Anterior cingulate cortex (tissue), 58 donors: Measurements from ENCODE around the gene TCEA3.

Source experiments
- DNase-seq, 58 donors: peaks; one replicate each; lab custom pipeline; 2025; lab: John Stamatoyannopoulos, UW

Gene TCEA3

GRCh38 chr1:23370709-23371584 is 53.6 kb downstream of the TCEA3 start:
- DNase-seq: peak in 1 of 58 donors; percentile 1

DNA sequence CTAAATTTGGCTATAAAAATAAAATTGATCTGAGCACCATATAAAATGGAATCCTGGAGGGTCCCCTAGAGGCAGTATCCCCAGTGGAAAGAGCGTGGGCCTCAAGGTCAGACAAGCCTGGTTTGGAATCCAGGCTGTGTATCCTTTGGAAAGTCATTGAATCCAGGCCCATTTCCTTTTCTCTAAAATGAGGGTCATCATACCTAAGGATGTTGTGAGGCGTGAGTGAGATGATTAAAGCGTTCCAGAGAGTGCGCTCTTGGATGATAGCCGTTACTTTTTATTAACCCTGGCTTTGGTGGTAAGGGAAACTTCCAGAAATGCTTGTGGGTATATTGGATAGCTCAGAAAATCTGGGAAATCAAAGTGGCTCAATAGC is 54.2 kb downstream of the TCEA3 start:
- DNase-seq: no peak

DNA sequence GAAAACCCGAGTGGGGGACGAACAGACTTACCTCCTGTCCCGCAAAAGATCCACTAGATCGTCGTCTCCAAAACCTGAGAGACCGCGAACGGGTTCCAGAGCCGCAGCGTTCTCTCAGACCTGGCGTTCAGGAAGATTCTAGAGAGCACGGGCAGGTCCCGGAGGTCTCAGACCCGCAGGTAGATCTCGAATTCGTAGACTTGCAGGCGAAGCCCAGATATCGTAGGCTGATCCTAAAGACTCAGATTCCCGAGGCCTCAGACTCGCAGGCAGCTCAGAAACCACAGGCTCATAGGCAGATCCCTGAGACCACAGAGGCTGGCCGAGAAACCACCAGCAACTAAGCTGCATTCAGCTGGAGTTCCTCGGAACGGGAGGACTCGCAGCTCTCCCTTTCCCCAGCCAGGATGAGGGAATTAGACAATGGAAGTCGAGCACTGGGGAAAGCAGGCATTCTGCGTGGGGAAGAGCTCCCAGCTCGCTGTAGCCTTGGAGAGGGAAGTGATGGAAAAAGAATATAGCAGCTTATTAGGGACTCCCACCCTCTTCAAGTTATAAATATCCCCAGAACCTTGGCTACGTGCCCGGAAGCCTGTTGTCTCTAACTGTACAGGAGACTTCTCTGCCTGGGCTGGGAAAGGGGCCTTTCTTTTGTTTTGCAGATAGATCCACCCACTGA is 55.1 kb downstream of the TCEA3 start, which contains the start of gene ZNF436:
ZNF436 (minus strand) TSS at position 502 of the 679 bp plus-strand sequence. CDS start 1,831 bp downstream, outside the sequence.
- DNase-seq: peak in 52 of 58 donors; percentile 33 to 83 (median 62)

DNA sequence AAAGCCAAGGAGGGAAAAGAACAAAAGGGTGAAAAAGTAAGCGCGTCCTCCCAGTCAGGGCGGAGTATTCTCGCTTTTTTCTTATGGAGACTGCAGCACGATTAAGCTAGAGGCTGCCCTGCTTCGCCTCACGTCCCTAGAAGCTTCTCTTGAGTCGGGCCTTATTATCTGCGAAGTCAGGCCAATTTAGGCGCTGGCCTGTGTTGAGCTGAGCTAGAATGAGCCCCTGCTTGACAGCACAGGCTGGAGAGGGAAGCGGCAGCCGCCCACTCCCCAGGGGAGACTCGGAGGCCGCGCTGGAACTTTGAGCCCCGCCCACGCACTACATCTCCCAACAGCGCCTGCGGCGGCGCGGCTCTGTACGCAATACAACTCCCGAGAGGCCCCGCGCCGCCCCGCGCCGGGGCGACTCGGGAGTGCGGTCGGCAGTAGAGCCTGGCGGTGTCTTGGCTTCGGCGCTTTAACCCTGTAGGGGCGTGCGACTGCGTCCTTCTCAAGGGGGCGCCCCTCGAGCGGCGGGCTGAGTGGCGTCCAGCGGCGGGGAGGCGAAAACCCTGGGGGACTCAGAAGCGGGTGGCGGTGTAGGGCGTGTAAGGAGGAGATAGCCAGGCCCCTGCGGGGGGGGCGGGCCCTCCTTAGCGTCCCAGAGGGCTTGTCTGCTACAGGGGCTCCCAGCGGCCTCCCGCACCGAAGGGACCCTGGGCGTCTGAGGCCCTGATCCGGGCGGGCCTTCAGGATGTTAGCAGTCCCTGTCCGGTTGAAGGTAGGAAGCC is 55.8 kb downstream of the TCEA3 start:
- DNase-seq: peak; percentile 40 to 93 (median 84)

GRCh38 chr1:23367791-23368561 is 56.6 kb downstream of the TCEA3 start:
- DNase-seq: peak; percentile 91 to 99 (median 98)

DNA sequence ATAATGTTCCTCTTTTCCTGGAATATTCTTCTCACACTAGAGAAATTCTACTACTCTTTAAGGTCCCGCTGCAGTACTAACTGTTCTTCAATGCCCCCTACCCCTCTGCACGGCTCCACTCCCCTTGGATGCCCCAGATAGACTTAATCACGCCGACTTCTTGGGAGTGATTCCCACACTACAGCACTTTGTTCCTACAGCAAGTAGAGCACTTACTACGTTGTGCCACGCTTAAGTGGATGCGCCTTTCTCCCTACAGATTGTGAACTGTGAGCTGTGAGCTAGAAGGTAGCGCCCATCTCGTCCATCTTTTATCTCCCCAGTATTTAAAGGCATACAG is 57.1 kb downstream of the TCEA3 start:
- DNase-seq: no peak

DNA sequence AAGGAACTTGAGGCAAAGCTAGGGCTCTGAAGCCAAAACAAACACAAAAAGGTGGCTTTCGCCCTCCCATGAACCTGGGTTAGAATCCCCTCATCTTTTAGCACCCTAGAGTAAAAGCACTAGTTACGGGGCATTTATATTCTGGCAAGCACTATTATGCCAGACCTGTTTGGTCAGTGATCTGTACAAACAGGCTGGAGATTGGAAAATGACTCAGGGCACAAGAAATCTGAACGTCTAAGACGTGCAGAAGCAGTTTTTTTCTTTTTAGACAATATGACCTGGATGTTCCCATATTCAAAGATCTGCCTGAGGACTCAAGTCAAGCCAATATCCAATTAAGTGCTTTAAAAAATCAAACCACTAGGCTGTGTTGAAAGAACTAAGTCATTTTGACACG is 58.0 kb downstream of the TCEA3 start:
- no peak for DNase-seq

- DNase-seq: no peak
These were observed 58.4 kb downstream of the TCEA3 start for GRCh38 chr1:23366146-23366545.

DNA sequence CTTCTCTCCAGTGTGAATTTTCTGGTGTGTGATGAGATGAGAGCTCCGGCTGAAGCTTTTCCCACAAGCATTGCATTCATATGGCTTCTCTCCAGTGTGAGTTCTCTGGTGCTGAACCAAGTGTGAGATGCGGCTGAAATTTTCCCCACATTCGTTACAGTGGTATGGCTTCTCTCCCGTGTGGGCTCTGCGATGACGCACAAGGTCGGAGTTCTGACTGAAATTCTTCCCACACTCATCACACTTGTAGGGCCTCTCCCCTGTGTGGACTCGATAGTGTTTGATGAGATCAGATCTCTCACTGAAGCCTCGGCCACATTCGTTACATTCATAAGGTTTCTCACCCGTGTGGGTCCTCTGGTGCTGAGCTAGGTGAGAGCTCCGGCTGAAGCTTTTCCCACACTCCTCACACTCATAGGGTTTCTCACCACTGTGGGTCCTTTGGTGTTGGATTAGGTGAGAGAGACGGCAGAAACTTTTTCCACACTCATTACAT is 62.3 kb downstream of the TCEA3 start:
- no peak for DNase-seq

DNA sequence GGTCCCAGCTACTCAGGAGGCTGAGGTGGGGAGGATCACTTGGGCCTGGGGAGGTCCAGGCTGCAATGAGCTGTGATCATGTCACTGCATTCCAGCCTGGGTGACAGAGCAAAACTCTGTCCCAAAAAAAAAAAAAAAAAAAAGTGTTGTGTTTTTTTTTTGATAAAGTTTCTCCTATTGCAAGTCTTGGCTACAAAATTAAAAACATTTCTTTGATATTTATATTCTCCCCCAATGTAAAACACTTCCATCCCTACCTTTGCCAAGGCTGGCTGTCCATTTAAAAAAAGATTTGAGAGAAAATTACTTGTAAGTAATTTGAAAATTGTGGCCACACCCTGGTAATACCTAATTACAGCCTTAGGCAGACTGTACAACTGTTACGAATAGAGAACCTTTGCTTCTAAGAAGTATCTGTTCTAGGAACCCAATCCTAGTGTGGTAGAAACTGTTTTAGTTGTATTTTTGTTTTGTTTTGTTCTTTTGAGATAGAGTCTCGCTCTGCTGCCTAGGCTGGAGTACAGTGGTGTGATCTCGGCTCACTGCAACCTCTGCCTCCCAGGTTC is 66.2 kb downstream of the TCEA3 start:
- no peak for DNase-seq

GRCh38 chr1:23357138-23357908 is 67.2 kb downstream of the TCEA3 start:
- DNase-seq: peak in 1 of 58 donors; percentile 20

DNA sequence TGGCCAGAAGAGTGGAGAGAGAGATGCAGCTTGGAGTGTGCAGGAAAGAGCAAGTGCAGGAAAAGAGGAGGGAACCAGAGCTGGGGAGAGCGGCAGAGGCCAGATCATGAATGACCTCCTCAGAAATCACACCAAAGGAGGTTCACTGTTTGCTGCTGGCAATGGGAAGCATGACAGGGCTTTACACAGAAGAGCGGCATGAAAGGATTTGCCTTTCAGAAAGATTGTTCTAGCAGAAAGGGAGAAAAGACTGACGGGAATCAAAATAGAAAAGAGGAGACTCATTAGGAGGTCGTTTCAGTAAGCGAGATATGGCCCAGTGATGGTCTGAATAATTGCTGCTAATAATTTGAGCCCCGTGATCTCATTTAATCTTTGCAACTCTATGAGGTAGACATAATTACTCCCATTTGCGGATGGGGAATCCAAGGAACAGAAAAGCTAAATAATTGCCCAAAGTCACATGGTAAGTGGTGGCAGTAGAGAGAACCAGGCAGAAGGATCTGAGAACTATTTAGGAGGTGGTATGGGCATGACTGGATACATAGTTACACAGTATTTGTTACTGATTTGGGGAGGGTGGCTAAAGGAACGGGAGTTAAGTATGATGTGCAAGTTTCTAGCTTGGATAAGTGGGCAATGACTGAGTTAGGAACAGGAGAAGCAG is 67.9 kb downstream of the TCEA3 start:
- peak in 13 of 58 donors; percentile 8 to 61 (median 20) for DNase-seq

DNA sequence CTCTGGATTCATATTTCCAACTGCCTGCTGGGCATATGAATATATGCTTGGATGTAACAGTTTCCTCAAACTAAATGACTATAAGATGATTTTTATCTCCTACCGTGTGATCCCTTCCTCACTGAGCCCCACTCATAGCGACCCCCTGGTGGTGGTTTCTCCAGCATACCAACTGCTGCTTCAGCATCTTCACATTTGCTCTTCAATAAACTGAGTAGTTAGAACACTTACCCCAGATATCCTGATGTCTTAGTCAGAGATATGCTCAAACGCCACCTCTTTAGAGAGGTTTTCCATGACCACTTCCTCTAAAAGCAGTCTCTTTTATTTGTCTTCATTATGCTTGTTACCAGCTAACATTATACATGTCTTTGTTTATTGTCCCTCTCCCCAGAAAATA is 70.3 kb downstream of the TCEA3 start:
- no peak for DNase-seq

- DNase-seq: no peak
These were observed 72.4 kb downstream of the TCEA3 start for GRCh38 chr1:23352096-23352695.

- no peak for DNase-seq
These were observed 78.6 kb downstream of the TCEA3 start for GRCh38 chr1:23345920-23346319.

GRCh38 chr1:23344987-23345472 is 79.5 kb downstream of the TCEA3 start:
- peak in 1 of 58 donors; percentile 20 for DNase-seq

- DNase-seq: peak; percentile 90 to 100 (median 99)
These were observed 80.2 kb downstream of the TCEA3 start, which contains the start of gene HNRNPR for GRCh38 chr1:23344111-23344986. TSS of gene HNRNPR (minus strand) at chr1:23344284. CDS start at chr1:23341008, 3,276 bp downstream.
